Astrocyte of the spinal cord (primary cell): ENCODE measurements around the gene IRX6.

Source experiments
- DNase-seq: peaks from one replicate; pipeline ENCODE4 v3.0.0; 2011; ENCODE audit warnings: low read depth, low spot score
- H3K4me3 ChIP-seq: 2 replicates; pipeline ENCODE4 v1.5.1; 2011; ENCODE audit warnings: low read depth, mild to moderate bottlenecking, low read length, moderate library complexity
- CTCF ChIP-seq: IDR thresholded peaks from 2 replicates; pipeline ENCODE4 v1.5.1; 2012; ENCODE audit warnings: low read depth, mild to moderate bottlenecking, low read length, inconsistent platforms
- in situ Hi-C: cut with HindIII; loops from 2 replicates; pipeline ENCODE4 v1.10.0; 2017; ENCODE audit warnings: low sequenced_read_pairs

The IRX6 gene

GRCh38 chr16:55280587-55280986 is 43.4 kb upstream of the IRX6 start:
- in situ Hi-C loops: no loop called here
- no peak for TF ChIP-seq CTCF
- no peak for DNase-seq
- no peak overlapping the region for H3K4me3 ChIP-seq

- TF ChIP-seq CTCF: no peak
- H3K4me3 ChIP-seq: no peak overlapping the region
- in situ Hi-C loops: no loop called here
- no peak for DNase-seq
These were observed 41.6 kb upstream of the IRX6 start for GRCh38 chr16:55282441-55282840.

GRCh38 chr16:55283812-55284717 is 39.9 kb upstream of the IRX6 start:
- no peak for DNase-seq
- H3K4me3 ChIP-seq: no peak overlapping the region
- in situ Hi-C loops: no loop called here
- no peak for TF ChIP-seq CTCF

- TF ChIP-seq CTCF: no peak
- in situ Hi-C loops: no loop called here
These were observed 39.3 kb upstream of the IRX6 start for GRCh38 chr16:55284718-55285099.

GRCh38 chr16:55285586-55285985 is 38.4 kb upstream of the IRX6 start:
- no peak for TF ChIP-seq CTCF
- no peak overlapping the region for H3K4me3 ChIP-seq
- DNase-seq: no peak
- in situ Hi-C loops: no loop called here

More at GRCh38 chr16:55284718-55285099, 39.3 kb upstream of the IRX6 start:
- no peak overlapping the region for H3K4me3 ChIP-seq
- no peak for DNase-seq

- DNase-seq: no peak
- H3K4me3 ChIP-seq: no peak overlapping the region
- no peak for TF ChIP-seq CTCF
- in situ Hi-C loops: no loop called here
These were observed 34.6 kb upstream of the IRX6 start for GRCh38 chr16:55289353-55289752.
